Endodermal cell (in vitro differentiated cells): ENCODE data around the gene SRGAP3. TPM values are rescaled to one million over a fixed set of nuclear protein-coding genes. Genes with fewer than 3 reads are reported as not detected.

ENCODE experiments used
- DNase-seq: peaks from one replicate; pipeline ENCODE4 v3.0.0-alpha.2; 2017
- H3K27ac ChIP-seq: 2 replicates; pipeline ENCODE4 v1.5.1; 2013; ENCODE audit warnings: mild to moderate bottlenecking, low read depth, low read length, moderate library complexity
- H3K27me3 ChIP-seq: 2 replicates; pipeline ENCODE4 v1.6.1; 2013; ENCODE audit warnings: mild to moderate bottlenecking, low read length, moderate library complexity; ENCODE audit not compliant: insufficient read depth, control insufficient read depth, poor library complexity, severe bottlenecking
- H3K36me3 ChIP-seq: 2 replicates; pipeline ENCODE4 v1.7.0; 2013; ENCODE audit warnings: mild to moderate bottlenecking, low read length, moderate library complexity; ENCODE audit not compliant: control insufficient read depth, insufficient read depth
- H3K4me1 ChIP-seq: one replicate; pipeline ENCODE4 v1.7.0; 2013; ENCODE audit warnings: low read length; ENCODE audit not compliant: control insufficient read depth, insufficient read depth
- H3K4me3 ChIP-seq: 2 replicates; pipeline ENCODE4 v1.5.1; 2013; ENCODE audit warnings: mild to moderate bottlenecking, low read length, moderate library complexity
- H3K9ac ChIP-seq: 2 replicates; pipeline ENCODE4 v1.6.1; 2013; ENCODE audit warnings: mild to moderate bottlenecking, low read length, moderate library complexity; ENCODE audit not compliant: poor library complexity, severe bottlenecking; ENCODE audit errors: extremely low read depth
- H3K9me3 ChIP-seq: 2 replicates; pipeline ENCODE4 v1.6.1; 2013; ENCODE audit warnings: mild to moderate bottlenecking, low read length, moderate library complexity; ENCODE audit not compliant: control insufficient read depth
- H3K27ac Mint-ChIP-seq: 2 replicates; pipeline ENCODE4 v1.8.0; 2020; ENCODE audit warnings: mixed read lengths
- H3K27me3 Mint-ChIP-seq: 2 replicates; pipeline ENCODE4 v1.8.0; 2021; ENCODE audit warnings: mild to moderate bottlenecking, mixed read lengths; ENCODE audit not compliant: insufficient read depth
- H3K36me3 Mint-ChIP-seq: 2 replicates; pipeline ENCODE4 v1.8.0; 2020; ENCODE audit warnings: low read depth, mixed read lengths
- H3K4me1 Mint-ChIP-seq: 2 replicates; pipeline ENCODE4 v1.8.0; 2020; ENCODE audit warnings: mixed read lengths
- H3K4me3 Mint-ChIP-seq: 2 replicates; pipeline ENCODE4 v1.8.0; 2020; ENCODE audit warnings: mild to moderate bottlenecking, moderate library complexity, mixed read lengths
- H3K9me3 Mint-ChIP-seq: 2 replicates; pipeline ENCODE4 v1.8.0; 2020; ENCODE audit warnings: mild to moderate bottlenecking, mixed read lengths
- CTCF ChIP-seq: fragments of 200-600 bp; sonication (generic); conservative IDR thresholded peaks from 2 replicates; pipeline ENCODE4 v1.5.0; 2021; ENCODE audit warnings: antibody characterized with exemption, mild to moderate bottlenecking
- WGBS, 2 experiments: methylation state at CpG; one replicate each; pipeline versions ENCODE4 v1.1.5 to v1.1.7; 2013; ENCODE audit warnings: missing lambda C conversion rate in 2 of 2, mixed read lengths in 1 of 2; ENCODE audit not compliant: insufficient coverage in 1 of 2, insufficient read length in 1 of 2; 5-methylcytosine and 5-hydroxymethylcytosine counted together
- total RNA-seq, 2 donors: library from RNA; stranded (reverse); fragmentation: NEBNext Ultra II Directional in 1 of 2; extraction: Animal tissue kit (Norgen Biotek cat#: 25700) in 1 of 2; gene quantifications; 2 replicates in 1 of 2; 3 replicates in 1 of 2; pipeline ENCODE4 v1.2.1, GENCODE V29; 2021

Gene SRGAP3
- total RNA-seq, 2 donors from 2014 or later: 5.0 to 8.1 TPM

DNA sequence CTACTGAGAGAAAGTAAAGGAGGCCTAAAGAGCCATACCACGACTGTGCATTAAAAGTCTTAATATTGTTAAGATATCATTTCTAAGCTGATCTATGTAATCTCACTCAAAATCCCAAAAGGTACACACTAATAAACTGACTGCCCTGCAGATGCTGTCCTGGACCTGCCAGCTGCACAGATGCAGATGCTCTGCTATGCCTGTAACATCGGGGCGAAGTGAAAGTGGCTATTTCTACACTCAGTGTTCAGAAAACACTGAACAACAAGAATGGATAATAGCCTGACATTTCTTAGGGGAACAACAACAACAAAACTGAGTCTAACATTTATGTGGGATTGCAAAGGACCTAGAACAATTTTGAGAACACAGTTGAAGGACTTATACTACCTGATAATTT is 318.1 kb downstream of the SRGAP3 start:
- no peaks in the 10 kb centered on the region for H3K27me3 ChIP-seq
- no peak overlapping the region for H3K9ac ChIP-seq
- no peaks in the 10 kb centered on the region for H3K9me3 Mint-ChIP-seq
- no peak overlapping the region for H3K27ac ChIP-seq
- H3K4me1 Mint-ChIP-seq: no peaks in the 10 kb centered on the region
- peaks cover 20% of the 10 kb centered on the region for H3K36me3 ChIP-seq
- no peak overlapping the region for H3K4me3 ChIP-seq
- H3K27ac Mint-ChIP-seq: no peak overlapping the region
- DNase-seq: no peak
- peaks cover 14% of the 10 kb centered on the region for H3K36me3 Mint-ChIP-seq
- TF ChIP-seq CTCF: no peak
- no peak overlapping the region for H3K4me3 Mint-ChIP-seq
- 98 to 100% methylated on average over 2 to 3 of the region's 3 CpGs for WGBS, 2 experiments
- H3K4me1 ChIP-seq: no peaks in the 10 kb centered on the region
- peaks cover 3% of the 10 kb centered on the region for H3K9me3 ChIP-seq
- no peaks in the 10 kb centered on the region for H3K27me3 Mint-ChIP-seq

Other genes with a start within 250 kb of the SRGAP3 start
- gene THUMPD3, start 113.4 kb upstream of the SRGAP3 start, total RNA-seq: 10 to 100 TPM; 55.7 to 61.8 TPM
- gene SETD5, start 148.0 kb upstream of the SRGAP3 start, total RNA-seq: 100 to 1,000 TPM; 261 to 289 TPM